ENCODE measurements around the gene COL4A5. TPM values are rescaled to one million over a fixed set of nuclear protein-coding genes. Genes with fewer than 3 reads are reported as not detected.
A peak's percentile ranks its signal among the peaks of the same experiment; 100 is the strongest.

The COL4A5 gene
- total RNA-seq, 1 experiment from 2014 or later = 29.4 TPM

GRCh38 chrX:108396188-108396891 lies 43.3 kb upstream of the COL4A5 start:
- CTCF ChIA-PET = no interaction called here
- no peaks in the 10 kb centered on the region for H3K9me3 ChIP-seq (ENCODE audit: control insufficient read depth in 1 of 2, insufficient read depth in 1 of 2, low read depth in 1 of 2, low read length in 2 of 2)
- POLR2A ChIA-PET = interaction anchor here (0.7 kb wide), 1 partner anchor 57 kb away, joined by 3 read pairs; no protein-coding TSS in a partner anchor
- DNase-seq (ENCODE audit: low read depth, low spot score) = peak; percentile 47
- RAD21 ChIA-PET (ENCODE audit: low non-redundant PET in 1 of 2, low total read pairs in 2 of 2, uncharacterized antibody in 2 of 2, unreplicated experiment in 2 of 2) = no interaction called here
- H4K20me1 ChIP-seq (ENCODE audit: insufficient read depth) = no peaks in the 10 kb centered on the region
- intact Hi-C loops (cut with micrococcal nuclease) = no loop called here
- H3K27me3 ChIP-seq (ENCODE audit: insufficient read depth, low read length) = no peaks in the 10 kb centered on the region
- peak overlapping the region; percentile 45 for H3K9ac ChIP-seq (ENCODE audit: low read length)
- H3K9me2 ChIP-seq (ENCODE audit: insufficient read depth) = no peaks in the 10 kb centered on the region
- peak overlapping the region in 1 of 2 experiments; percentile 41; a peak in 2 of 4 replicates for H3K4me3 ChIP-seq (replicated peaks in 1 of 2; ENCODE audit: low read depth in 1 of 2, low read length in 2 of 2)
- ATAC-seq = peak; percentile 66
- TF ChIP-seq JUND (IDR thresholded peaks at IDR 0.05) (peak; percentile 72), CEBPB (IDR thresholded peaks at IDR 0.05; ENCODE audit: low read depth) (0 out of 2 replicates have a peak, but pooled peaks have one; percentile 34), RAD21 (IDR thresholded peaks at IDR 0.05; ENCODE audit: low read depth) (no peak), SRF (IDR thresholded peaks at IDR 0.05; ENCODE audit: low read depth) (0 out of 2 replicates have a peak, but pooled peaks have one; percentile 25), FOSL1 (IDR thresholded peaks at IDR 0.05; ENCODE audit: low read depth) (peak; percentile 74), CBX3 (IDR thresholded peaks at IDR 0.05; ENCODE audit: low read depth) (0 out of 2 replicates have a peak, but pooled peaks have one; percentile 9), SP1 (IDR thresholded peaks at IDR 0.05; ENCODE audit: low read depth) (peak; percentile 46; the same call in 1 of the 2 replicates), EGR1 (IDR thresholded peaks at IDR 0.05; ENCODE audit: low read depth) (no peak), POLR2AphosphoS5 (IDR thresholded peaks at IDR 0.05; ENCODE audit: low read depth, low read length) (no peak), ZNF274 (IDR thresholded peaks at IDR 0.05; ENCODE audit: low read depth, low read length) (no peak), EZH2 (IDR thresholded peaks at IDR 0.05) (no peak)
- TF ChIP-seq, protein P1, sequence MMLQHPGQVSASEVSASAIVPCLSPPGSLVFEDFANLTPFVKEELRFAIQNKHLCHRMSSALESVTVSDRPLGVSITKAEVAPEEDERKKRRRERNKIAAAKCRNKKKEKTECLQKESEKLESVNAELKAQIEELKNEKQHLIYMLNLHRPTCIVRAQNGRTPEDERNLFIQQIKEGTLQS (IDR thresholded peaks at IDR 0.05) = 0 out of 2 replicates have a peak, but pooled peaks have one; percentile 44
- TF ChIP-seq, protein P2, sequence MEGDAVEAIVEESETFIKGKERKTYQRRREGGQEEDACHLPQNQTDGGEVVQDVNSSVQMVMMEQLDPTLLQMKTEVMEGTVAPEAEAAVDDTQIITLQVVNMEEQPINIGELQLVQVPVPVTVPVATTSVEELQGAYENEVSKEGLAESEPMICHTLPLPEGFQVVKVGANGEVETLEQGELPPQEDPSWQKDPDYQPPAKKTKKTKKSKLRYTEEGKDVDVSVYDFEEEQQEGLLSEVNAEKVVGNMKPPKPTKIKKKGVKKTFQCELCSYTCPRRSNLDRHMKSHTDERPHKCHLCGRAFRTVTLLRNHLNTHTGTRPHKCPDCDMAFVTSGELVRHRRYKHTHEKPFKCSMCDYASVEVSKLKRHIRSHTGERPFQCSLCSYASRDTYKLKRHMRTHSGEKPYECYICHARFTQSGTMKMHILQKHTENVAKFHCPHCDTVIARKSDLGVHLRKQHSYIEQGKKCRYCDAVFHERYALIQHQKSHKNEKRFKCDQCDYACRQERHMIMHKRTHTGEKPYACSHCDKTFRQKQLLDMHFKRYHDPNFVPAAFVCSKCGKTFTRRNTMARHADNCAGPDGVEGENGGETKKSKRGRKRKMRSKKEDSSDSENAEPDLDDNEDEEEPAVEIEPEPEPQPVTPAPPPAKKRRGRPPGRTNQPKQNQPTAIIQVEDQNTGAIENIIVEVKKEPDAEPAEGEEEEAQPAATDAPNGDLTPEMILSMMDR (IDR thresholded peaks at IDR 0.05 in 2 of 3, conservative IDR thresholded peaks at IDR 0.05 in 1 of 3; ENCODE audit: borderline replicate concordance in 1 of 3, insufficient read depth in 1 of 3, low read depth in 2 of 3, low read length in 2 of 3) = no peak
- TF ChIP-seq, protein P3, sequence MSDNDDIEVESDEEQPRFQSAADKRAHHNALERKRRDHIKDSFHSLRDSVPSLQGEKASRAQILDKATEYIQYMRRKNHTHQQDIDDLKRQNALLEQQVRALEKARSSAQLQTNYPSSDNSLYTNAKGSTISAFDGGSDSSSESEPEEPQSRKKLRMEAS (IDR thresholded peaks at IDR 0.05) = 0 out of 2 replicates have a peak, but pooled peaks have one; percentile 19
- BruUV-seq (replicated peaks) = no TSS peak
- H2AFZ ChIP-seq (ENCODE audit: low read depth, low read length, poor library complexity, severe bottlenecking) = peak overlapping the region; percentile 92
- no peaks in the 10 kb centered on the region for H3K79me2 ChIP-seq (ENCODE audit: insufficient read depth, low read length)
- H3K4me1 ChIP-seq (ENCODE audit: control insufficient read depth in 1 of 2, insufficient read depth in 2 of 2, low read length in 2 of 2) = peaks cover 14 to 59% of the 10 kb centered on the region in 2 experiments; a peak in 3 of 4 replicates
- H3K36me3 ChIP-seq (ENCODE audit: control insufficient read depth in 1 of 2, insufficient read depth in 2 of 2, low read length in 2 of 2) = no peaks in the 10 kb centered on the region
- H3K27ac ChIP-seq (ENCODE audit: low read depth, low read length) = peak overlapping the region; percentile 65
- H3K4me2 ChIP-seq (ENCODE audit: low read length) = peak overlapping the region; percentile 81
